ENCODE data around the gene BORCS5.
"Not testable (repeated sequence)": the region's sequence is repeated elsewhere in the genome, so short reads cannot be mapped to it uniquely, and the experiment has no call there.

BORCS5 gene

GRCh38 chr12:12492547-12492946 lies 135.7 kb downstream of the BORCS5 start:
- no peak for DNase-seq

- DNase-seq = no peak
Measured at GRCh38 chr12:12495536-12495935, 138.7 kb downstream of the BORCS5 start.

- no peak for DNase-seq
Measured at GRCh38 chr12:12498210-12498609, 141.3 kb downstream of the BORCS5 start.

- DNase-seq = no peak
Measured at GRCh38 chr12:12499909-12500604, 143.2 kb downstream of the BORCS5 start.

GRCh38 chr12:12501121-12501520 lies 144.2 kb downstream of the BORCS5 start:
- no peak for DNase-seq

GRCh38 chr12:12502130-12502814 lies 145.4 kb downstream of the BORCS5 start:
- not testable (repeated sequence) for DNase-seq

- no peak for DNase-seq
Measured at GRCh38 chr12:12502815-12503151, 145.9 kb downstream of the BORCS5 start.

GRCh38 chr12:12503384-12504078 lies 146.7 kb downstream of the BORCS5 start:
- no peak for DNase-seq

GRCh38 chr12:12505544-12506495 lies 148.9 kb downstream of the BORCS5 start:
- no peak for DNase-seq

GRCh38 chr12:12506496-12506890 lies 149.6 kb downstream of the BORCS5 start:
- DNase-seq = no peak

- DNase-seq = no peak
Measured at GRCh38 chr12:12507121-12507520, 150.2 kb downstream of the BORCS5 start.

- DNase-seq = no peak
Measured at GRCh38 chr12:12508612-12509011, 151.7 kb downstream of the BORCS5 start.

GRCh38 chr12:12510141-12510540 lies 153.3 kb downstream of the BORCS5 start:
- no peak for DNase-seq

- peak; percentile 10 for DNase-seq
Measured at GRCh38 chr12:12510551-12510950, 153.7 kb downstream of the BORCS5 start.

GRCh38 chr12:12511021-12511783 lies 154.3 kb downstream of the BORCS5 start:
- no peak for DNase-seq

GRCh38 chr12:12511895-12512711 lies 155.2 kb downstream of the BORCS5 start:
- no peak for DNase-seq

GRCh38 chr12:12513416-12514006 lies 156.6 kb downstream of the BORCS5 start:
- DNase-seq = no peak

GRCh38 chr12:12518464-12518845 lies 161.6 kb downstream of the BORCS5 start:
- DNase-seq = no peak

GRCh38 chr12:12518919-12519318 lies 162.0 kb downstream of the BORCS5 start:
- no peak for DNase-seq
